HepG2 (cell line): ENCODE data around the gene SPACA4. TPM values are rescaled to one million over a fixed set of nuclear protein-coding genes. Genes with fewer than 3 reads are reported as not detected.

Source experiments
- PAXIP1 ChIP-seq: sonication (generic); formaldehyde crosslinking; conservative IDR thresholded peaks from 2 replicates; pipeline ENCODE4 v1.4.0; 2020; ENCODE audit warnings: mild to moderate bottlenecking, missing genetic modification reagents, moderate library complexity
- POGK ChIP-seq: sonication (generic); formaldehyde crosslinking; conservative IDR thresholded peaks from 2 replicates; pipeline ENCODE4 v1.8.0; 2022; ENCODE audit warnings: mild to moderate bottlenecking, moderate library complexity, missing genetic modification reagents
- RAD51 ChIP-seq: fragments of 450-650 bp; IDR thresholded peaks from 2 replicates; pipeline ENCODE4 v1.6.1; 2016; ENCODE audit warnings: borderline replicate concordance
- SP1 ChIP-seq, 2 experiments: fragments of 450-650 bp in 1 of 2; sonication (generic) in 1 of 2; formaldehyde crosslinking in 1 of 2; IDR thresholded peaks; 2 replicates each; pipeline versions ENCODE4 v1.4.0 to v1.6.1; 2016 to 2020; ENCODE audit warnings: missing genetic modification reagents in 1 of 2
- SP4 ChIP-seq: sonication (generic); formaldehyde crosslinking; IDR thresholded peaks from 2 replicates; pipeline ENCODE4 v1.8.1; 2023; ENCODE audit warnings: mild to moderate bottlenecking, missing genetic modification reagents
- TEAD3 ChIP-seq: optimal IDR thresholded peaks from 2 replicates; pipeline ENCODE3; 2016; ENCODE audit warnings: borderline replicate concordance
- YEATS4 ChIP-seq: sonication (generic); formaldehyde crosslinking; IDR thresholded peaks from 2 replicates; pipeline ENCODE4 v1.4.0; 2020; ENCODE audit warnings: missing genetic modification reagents, borderline replicate concordance
- YY1 ChIP-seq: IDR thresholded peaks from 2 replicates; pipeline ENCODE4 v1.6.1; 2011; ENCODE audit warnings: low read length, low read depth, moderate library complexity, mild to moderate bottlenecking; ENCODE audit not compliant: insufficient read depth, insufficient replicate concordance
- ZNF430 ChIP-seq: sonication (generic); formaldehyde crosslinking; IDR thresholded peaks from 2 replicates; pipeline ENCODE4 v1.9.0; 2021; ENCODE audit warnings: mild to moderate bottlenecking, missing genetic modification reagents
- ZNF543 ChIP-seq: sonication (generic); formaldehyde crosslinking; IDR thresholded peaks from 2 replicates; pipeline ENCODE4 v1.4.0; 2020; ENCODE audit warnings: mild to moderate bottlenecking, missing genetic modification reagents
- ZNF576 ChIP-seq: sonication (generic); formaldehyde crosslinking; IDR thresholded peaks from 2 replicates; pipeline ENCODE4 v1.4.0; 2020; ENCODE audit warnings: mild to moderate bottlenecking, missing genetic modification reagents
- ZNF607 ChIP-seq: sonication (generic); formaldehyde crosslinking; IDR thresholded peaks from 2 replicates; pipeline ENCODE4 v1.5.1; 2020; ENCODE audit warnings: missing genetic modification reagents, mild to moderate bottlenecking, borderline replicate concordance
- ZNF644 ChIP-seq: IDR thresholded peaks from 2 replicates; pipeline ENCODE4 v1.6.1; 2016; ENCODE audit warnings: low read depth
- ZNF792 ChIP-seq: IDR thresholded peaks from 2 replicates; pipeline ENCODE4 v1.6.1; 2016
- polyA plus RNA-seq, 8 experiments: library from polyadenylated mRNA; depleted of rRNA in 3 of 8; stranded (reverse) in 7 of 8; unstranded in 1 of 8; fragments of >200 nt; fragmentation: Illumina TruSeq in 4 of 8; extraction: Trizol in 4 of 8; gene quantifications; 2 replicates each; pipeline versions ENCODE4 v1.2.1 to v1.2.3, GENCODE V29; 2011 to 2016; ENCODE audit warnings: low read depth in 4 of 8, missing spikeins in 1 of 8, mixed read lengths in 1 of 8; ENCODE audit not compliant: insufficient read depth in 1 of 8
- total RNA-seq, 5 experiments: library from RNA; depleted of rRNA; stranded (reverse); fragments of >200 nt; fragmentation: Illumina TruSeq; extraction: Trizol; gene quantifications; 2 replicates each; pipeline ENCODE4 v1.2.3, GENCODE V29; 2016; ENCODE audit warnings: low read depth in 1 of 5
- TF ChIP-seq, protein P1 (sequence below), 2 experiments: sonication (generic) in 1 of 2; formaldehyde crosslinking in 1 of 2; IDR thresholded peaks; 2 replicates each; pipeline versions ENCODE4 v1.4.0 to v1.6.1; 2018 to 2020; ENCODE audit warnings: missing genetic modification reagents in 2 of 2, borderline replicate concordance in 1 of 2, low read depth in 1 of 2, mild to moderate bottlenecking in 1 of 2, missing biosample characterization in 1 of 2
- TF ChIP-seq, protein P2 (sequence below): sonication (generic); formaldehyde crosslinking; IDR thresholded peaks from 2 replicates; pipeline ENCODE4 v1.4.0; 2020; ENCODE audit warnings: missing genetic modification reagents
- TF ChIP-seq, protein P3 (sequence below): conservative IDR thresholded peaks from 2 replicates; pipeline ENCODE4 v1.6.1; 2018; ENCODE audit warnings: missing genetic modification reagents

SPACA4 gene
- total and polyA plus RNA-seq, 2 of the 13 experiments (the other 11 are each of a cell fraction or from before 2014, with no cell fraction given), result not detected

GRCh38 chr19:48634424-48635262 lies 28.1 kb downstream of the SPACA4 start (continued):
- peak; percentile 65; the same call in 1 of the 2 replicates for TF ChIP-seq YEATS4 (CRISPR knock-in tag)
- TF ChIP-seq, protein P1, sequence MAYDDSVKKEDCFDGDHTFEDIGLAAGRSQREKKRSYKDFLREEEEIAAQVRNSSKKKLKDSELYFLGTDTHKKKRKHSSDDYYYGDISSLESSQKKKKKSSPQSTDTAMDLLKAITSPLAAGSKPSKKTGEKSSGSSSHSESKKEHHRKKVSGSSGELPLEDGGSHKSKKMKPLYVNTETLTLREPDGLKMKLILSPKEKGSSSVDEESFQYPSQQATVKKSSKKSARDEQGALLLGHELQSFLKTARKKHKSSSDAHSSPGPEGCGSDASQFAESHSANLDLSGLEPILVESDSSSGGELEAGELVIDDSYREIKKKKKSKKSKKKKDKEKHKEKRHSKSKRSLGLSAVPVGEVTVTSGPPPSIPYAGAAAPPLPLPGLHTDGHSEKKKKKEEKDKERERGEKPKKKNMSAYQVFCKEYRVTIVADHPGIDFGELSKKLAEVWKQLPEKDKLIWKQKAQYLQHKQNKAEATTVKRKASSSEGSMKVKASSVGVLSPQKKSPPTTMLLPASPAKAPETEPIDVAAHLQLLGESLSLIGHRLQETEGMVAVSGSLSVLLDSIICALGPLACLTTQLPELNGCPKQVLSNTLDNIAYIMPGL (CRISPR knock-in tag; IDR thresholded peaks at IDR 0.05; ENCODE audit: borderline replicate concordance in 1 of 2, low read depth in 1 of 2), result peak in 1 of 2 experiments; percentile 25; a peak in 1 of 4 replicates
- peak; percentile 63; the same call in 1 of the 2 replicates for TF ChIP-seq RAD51
- no peak for TF ChIP-seq SP1 (IDR thresholded peaks at IDR 0.05)
- peak; percentile 49 for TF ChIP-seq SP1 (CRISPR knock-in tag; IDR thresholded peaks at IDR 0.05)
- TF ChIP-seq, protein P2, sequence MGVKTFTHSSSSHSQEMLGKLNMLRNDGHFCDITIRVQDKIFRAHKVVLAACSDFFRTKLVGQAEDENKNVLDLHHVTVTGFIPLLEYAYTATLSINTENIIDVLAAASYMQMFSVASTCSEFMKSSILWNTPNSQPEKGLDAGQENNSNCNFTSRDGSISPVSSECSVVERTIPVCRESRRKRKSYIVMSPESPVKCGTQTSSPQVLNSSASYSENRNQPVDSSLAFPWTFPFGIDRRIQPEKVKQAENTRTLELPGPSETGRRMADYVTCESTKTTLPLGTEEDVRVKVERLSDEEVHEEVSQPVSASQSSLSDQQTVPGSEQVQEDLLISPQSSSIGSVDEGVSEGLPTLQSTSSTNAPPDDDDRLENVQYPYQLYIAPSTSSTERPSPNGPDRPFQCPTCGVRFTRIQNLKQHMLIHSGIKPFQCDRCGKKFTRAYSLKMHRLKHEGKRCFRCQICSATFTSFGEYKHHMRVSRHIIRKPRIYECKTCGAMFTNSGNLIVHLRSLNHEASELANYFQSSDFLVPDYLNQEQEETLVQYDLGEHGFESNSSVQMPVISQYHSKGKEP (CRISPR knock-in tag), result 0 out of 2 replicates have a peak, but pooled peaks have one; percentile 35
- TF ChIP-seq SP4 (CRISPR knock-in tag), result peak; percentile 79
- TF ChIP-seq TEAD3 (CRISPR knock-in tag), result peak; percentile 98
- TF ChIP-seq YY1, result peak; percentile 55
- peak; percentile 24; the same call in 1 of the 2 replicates for TF ChIP-seq ZNF543
- TF ChIP-seq ZNF792, result peak; percentile 22; the same call in 1 of the 2 replicates
- TF ChIP-seq POGK, result peak; percentile 63; the same call in 1 of the 2 replicates
- TF ChIP-seq ZNF430 (CRISPR knock-in tag), result 0 out of 2 replicates have a peak, but pooled peaks have one; percentile 62
- TF ChIP-seq ZNF576 (CRISPR knock-in tag), result no peak
- peak; percentile 83; the same call in 1 of the 2 replicates for TF ChIP-seq ZNF607
- TF ChIP-seq, protein P3, sequence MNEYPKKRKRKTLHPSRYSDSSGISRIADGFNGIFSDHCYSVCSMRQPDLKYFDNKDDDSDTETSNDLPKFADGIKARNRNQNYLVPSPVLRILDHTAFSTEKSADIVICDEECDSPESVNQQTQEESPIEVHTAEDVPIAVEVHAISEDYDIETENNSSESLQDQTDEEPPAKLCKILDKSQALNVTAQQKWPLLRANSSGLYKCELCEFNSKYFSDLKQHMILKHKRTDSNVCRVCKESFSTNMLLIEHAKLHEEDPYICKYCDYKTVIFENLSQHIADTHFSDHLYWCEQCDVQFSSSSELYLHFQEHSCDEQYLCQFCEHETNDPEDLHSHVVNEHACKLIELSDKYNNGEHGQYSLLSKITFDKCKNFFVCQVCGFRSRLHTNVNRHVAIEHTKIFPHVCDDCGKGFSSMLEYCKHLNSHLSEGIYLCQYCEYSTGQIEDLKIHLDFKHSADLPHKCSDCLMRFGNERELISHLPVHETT, result no peak
- peak; percentile 66 for TF ChIP-seq PAXIP1 (CRISPR knock-in tag)
- TF ChIP-seq ZNF644 (CRISPR knock-in tag), result no peak
